NCI-H2107 treated with DMSO at 0.1 percent for 48 hours (cell line): Measurements from ENCODE around the gene PIEZO2.
"Not testable (repeated sequence)": the region's sequence is repeated elsewhere in the genome, so short reads cannot be mapped to it uniquely, and the experiment has no call there.

Experiments used
- DNase-seq: peaks from one replicate; lab custom pipeline; 2025; ENCODE audit not compliant: unreplicated experiment; lab: John Stamatoyannopoulos, UW

Gene PIEZO2

GRCh38 chr18:11153097-11153496 lies 3.7 kb upstream of the PIEZO2 start:
- DNase-seq: no peak

- no peak for DNase-seq
Measured at GRCh38 chr18:11150271-11150615, 874 bp upstream of the PIEZO2 start.

- no peak for DNase-seq
Measured at GRCh38 chr18:11148680-11149440, 509 bp downstream of the PIEZO2 start.

GRCh38 chr18:11147962-11148679 lies 1.2 kb downstream of the PIEZO2 start:
- DNase-seq: no peak

- no peak for DNase-seq
Measured at GRCh38 chr18:11147371-11147951, 1.9 kb downstream of the PIEZO2 start.

- DNase-seq: no peak
Measured at GRCh38 chr18:11146947-11147345, 2.4 kb downstream of the PIEZO2 start.

GRCh38 chr18:11146238-11146946 lies 3.0 kb downstream of the PIEZO2 start:
- no peak for DNase-seq

GRCh38 chr18:11145413-11146191 lies 3.8 kb downstream of the PIEZO2 start:
- no peak for DNase-seq

- no peak for DNase-seq
Measured at GRCh38 chr18:11137400-11137799, 12.0 kb downstream of the PIEZO2 start.

- DNase-seq: no peak
Measured at GRCh38 chr18:11136241-11136640, 13.1 kb downstream of the PIEZO2 start.

- DNase-seq: no peak
Measured at GRCh38 chr18:11134940-11135339, 14.4 kb downstream of the PIEZO2 start.

GRCh38 chr18:11129059-11129458 lies 20.3 kb downstream of the PIEZO2 start:
- DNase-seq: not testable (repeated sequence)

GRCh38 chr18:11125492-11126315 lies 23.7 kb downstream of the PIEZO2 start:
- DNase-seq: no peak

- DNase-seq: no peak
Measured at GRCh38 chr18:11124054-11124453, 25.3 kb downstream of the PIEZO2 start.

GRCh38 chr18:11121443-11121849 lies 27.9 kb downstream of the PIEZO2 start:
- no peak for DNase-seq

- no peak for DNase-seq
Measured at GRCh38 chr18:11119959-11120587, 29.3 kb downstream of the PIEZO2 start.

- DNase-seq: no peak
Measured at GRCh38 chr18:11119550-11119949, 29.8 kb downstream of the PIEZO2 start.

GRCh38 chr18:11118051-11118766 lies 31.2 kb downstream of the PIEZO2 start:
- DNase-seq: no peak

GRCh38 chr18:11115276-11115675 lies 34.1 kb downstream of the PIEZO2 start:
- DNase-seq: no peak
